GM19238 (cell line): ENCODE data around the gene FIBP.
"Not testable (repeated sequence)": the region's sequence is repeated elsewhere in the genome, so short reads cannot be mapped to it uniquely, and the experiment has no call there.

Experiments used
- DNase-seq: peaks from one replicate; pipeline ENCODE4 v3.0.0; 2011; ENCODE audit warnings: low spot score; ENCODE audit not compliant: insufficient read length

Gene FIBP

DNA sequence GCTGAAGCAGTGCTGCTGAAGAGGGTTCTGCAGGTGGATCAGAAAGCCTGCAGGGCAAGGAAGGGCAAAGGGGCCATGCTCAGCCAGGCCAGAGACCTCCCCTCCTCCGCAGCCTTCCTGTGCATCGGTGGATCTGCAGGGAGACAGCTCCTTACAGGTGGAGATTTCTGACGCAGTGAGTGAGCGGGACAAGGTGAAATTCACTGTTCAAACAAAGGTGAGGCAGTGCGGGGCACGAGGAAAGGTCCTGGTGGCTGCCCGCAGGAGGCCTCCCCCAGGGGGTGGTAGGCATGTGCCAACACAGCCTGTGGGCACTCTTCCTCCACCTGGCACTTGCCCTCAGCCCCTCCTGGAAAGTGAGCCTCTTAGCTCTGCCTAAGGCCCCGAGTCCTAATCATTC lies 38.9 kb downstream of the FIBP start:
- no peak for DNase-seq

DNA sequence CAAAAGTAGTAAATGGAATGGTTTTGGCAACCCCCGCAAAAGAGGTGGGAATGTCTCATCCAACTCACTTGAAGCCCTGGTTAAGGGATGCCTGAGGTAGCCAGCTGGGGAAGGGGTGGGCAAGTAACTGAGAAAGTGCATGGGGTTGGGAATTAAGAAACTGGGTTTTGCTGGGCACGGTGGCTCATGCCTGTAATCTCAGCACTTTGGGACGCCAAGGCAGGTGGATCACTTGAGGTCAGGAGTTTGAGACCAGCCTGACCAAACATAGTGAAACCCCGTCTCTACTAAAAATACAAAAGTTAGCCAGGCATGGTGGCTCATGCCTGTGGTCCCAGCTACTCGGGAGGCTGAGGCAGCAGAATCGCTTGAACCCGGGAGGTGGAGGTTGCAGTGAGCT lies 39.6 kb downstream of the FIBP start:
- not testable (repeated sequence) for DNase-seq

DNA sequence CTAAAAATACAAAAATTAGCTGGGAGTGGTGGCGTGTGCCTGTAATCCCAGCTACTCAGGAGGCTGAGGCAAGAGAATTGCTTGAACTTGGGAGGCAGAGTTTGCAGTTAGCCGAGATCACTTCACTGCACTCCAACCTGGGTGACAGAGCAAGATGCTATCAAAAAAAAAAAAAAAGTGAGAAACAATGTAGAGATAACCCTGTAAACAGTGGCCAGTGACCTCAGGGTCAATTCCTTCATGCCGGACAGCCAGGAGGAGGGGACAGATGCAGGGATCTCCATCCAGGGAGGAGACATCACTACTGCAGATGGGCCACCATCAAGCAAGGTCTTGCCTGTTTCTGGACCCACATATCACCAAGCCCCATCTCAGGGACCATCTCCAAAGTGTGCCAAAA lies 40.5 kb downstream of the FIBP start:
- no peak for DNase-seq

- no peak for DNase-seq
These were observed 43.9 kb downstream of the FIBP start for GRCh38 chr11:65844231-65844872.

DNA sequence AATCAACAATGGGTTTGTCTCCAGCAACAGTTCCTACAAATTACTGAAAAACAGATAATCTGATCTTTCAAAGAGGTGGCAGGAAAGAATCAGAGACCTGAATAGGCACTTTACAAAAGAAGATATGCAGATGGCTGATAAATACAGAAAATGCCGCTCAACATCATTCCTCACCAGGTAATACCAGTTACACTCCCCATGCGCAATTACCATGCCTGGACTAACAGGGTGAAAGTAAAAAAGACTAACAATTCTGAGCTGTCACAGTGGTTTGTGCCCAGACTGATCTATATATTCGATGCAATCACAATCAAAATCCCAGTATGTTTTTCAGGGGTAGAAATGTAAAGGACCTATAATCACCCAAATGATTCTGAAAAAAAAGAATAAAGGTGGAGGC lies 44.5 kb downstream of the FIBP start:
- no peak for DNase-seq

- DNase-seq: no peak
These were observed 46.1 kb downstream of the FIBP start for GRCh38 chr11:65842144-65842543.

GRCh38 chr11:65834202-65834601 lies 54.1 kb downstream of the FIBP start:
- DNase-seq: no peak
